Measurements from ENCODE around the gene GADD45G. TPM values are rescaled to one million over a fixed set of nuclear protein-coding genes. Genes with fewer than 3 reads are reported as not detected.

The GADD45G gene
- total RNA-seq, 1 donor from 2014 or later, result under 0.01 TPM

DNA sequence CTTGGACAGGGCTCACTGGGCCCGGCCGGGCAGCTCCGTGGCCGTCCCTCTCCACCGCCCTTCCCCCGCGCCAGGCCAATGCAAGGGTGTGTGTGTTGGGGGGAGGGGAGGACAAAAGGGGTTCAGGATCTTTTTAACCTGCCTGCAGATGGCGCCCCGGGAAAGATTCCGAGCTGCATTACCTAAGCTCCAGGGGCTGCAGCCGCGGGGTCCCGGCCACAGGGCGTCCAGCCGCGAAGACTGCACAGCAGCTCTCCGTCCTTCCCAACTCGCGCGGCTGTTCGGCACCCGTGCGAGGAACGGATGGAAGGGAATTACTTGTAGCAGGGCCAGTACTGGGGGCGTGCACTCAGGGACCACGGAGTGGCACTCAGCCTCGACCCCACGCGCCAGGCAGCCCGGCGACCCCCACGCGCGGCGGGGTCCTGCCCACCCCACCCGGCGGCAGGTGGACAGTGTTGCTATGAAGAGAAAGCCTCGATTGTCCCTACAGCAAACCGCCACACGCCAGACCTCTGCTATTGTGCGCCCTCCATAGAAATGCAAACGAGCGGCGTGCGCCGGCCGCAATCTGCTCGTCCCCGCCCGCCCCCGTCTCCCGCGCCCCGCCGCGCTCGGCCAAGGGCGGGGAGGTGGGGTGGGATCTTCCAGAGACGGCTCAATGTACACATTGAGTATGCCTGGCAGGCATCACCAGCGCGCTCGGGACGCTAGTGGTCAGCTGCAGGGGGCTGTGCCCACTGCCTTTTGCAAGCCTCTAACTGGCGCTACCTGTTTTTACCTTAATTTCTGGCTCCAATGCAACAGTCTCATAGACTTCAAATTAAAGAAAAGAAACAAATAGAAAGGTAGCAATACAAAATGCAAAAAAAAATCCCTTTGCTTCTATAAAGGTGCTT is 796 bp upstream of the GADD45G start:
- peak; percentile 55 for TF ChIP-seq CTCF (IDR thresholded peaks at IDR 0.05; ENCODE audit: insufficient read depth, low read length, severe bottlenecking)
- Histone ChIP-seq H3K27me3 (ENCODE audit: control insufficient read depth, insufficient read depth, low read length) (peaks cover 1% of the 10 kb centered on the region), H3K4me3 (ENCODE audit: low read depth, low read length) (peak overlapping the region; percentile 14), H3K36me3 (ENCODE audit: control insufficient read depth, insufficient read depth, low read length) (no peaks in the 10 kb centered on the region)
- FAIRE-seq, result no peak
- DNase-seq (ENCODE audit: low read depth), result peak; percentile 20

DNA sequence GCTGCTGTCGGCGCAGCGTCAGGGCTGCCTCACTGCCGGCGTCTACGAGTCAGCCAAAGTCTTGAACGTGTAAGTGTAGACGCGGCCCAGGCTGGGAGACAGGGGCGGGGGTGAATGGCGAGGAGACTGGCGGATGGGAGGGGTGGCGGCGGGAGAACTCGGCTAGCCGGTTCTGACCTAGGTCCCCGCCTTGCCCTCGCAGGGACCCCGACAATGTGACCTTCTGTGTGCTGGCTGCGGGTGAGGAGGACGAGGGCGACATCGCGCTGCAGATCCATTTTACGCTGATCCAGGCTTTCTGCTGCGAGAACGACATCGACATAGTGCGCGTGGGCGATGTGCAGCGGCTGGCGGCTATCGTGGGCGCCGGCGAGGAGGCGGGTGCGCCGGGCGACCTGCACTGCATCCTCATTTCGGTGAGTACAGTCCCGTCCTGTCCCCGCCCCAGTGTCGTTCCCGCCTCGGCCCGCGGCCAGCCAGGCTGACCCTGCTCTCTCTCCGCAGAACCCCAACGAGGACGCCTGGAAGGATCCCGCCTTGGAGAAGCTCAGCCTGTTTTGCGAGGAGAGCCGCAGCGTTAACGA is 745 bp downstream of the GADD45G start:
- H3K36me3 ChIP-seq (ENCODE audit: control insufficient read depth, insufficient read depth, low read length), result no peaks in the 10 kb centered on the region
- FAIRE-seq, result no peak
- peak overlapping the region; percentile 52 for H3K4me3 ChIP-seq (ENCODE audit: low read depth, low read length)
- DNase-seq (ENCODE audit: low read depth), result peak; percentile 28
- peaks cover 1% of the 10 kb centered on the region for H3K27me3 ChIP-seq (ENCODE audit: control insufficient read depth, insufficient read depth, low read length)
- TF ChIP-seq CTCF (IDR thresholded peaks at IDR 0.05; ENCODE audit: insufficient read depth, low read length, severe bottlenecking), result no peak

- FAIRE-seq, result no peak
- H3K27me3 ChIP-seq (ENCODE audit: control insufficient read depth, insufficient read depth, low read length), result peaks cover 1% of the 10 kb centered on the region
These were observed 1.3 kb downstream of the GADD45G start for GRCh38 chr9:89606049-89606623.

DNA sequence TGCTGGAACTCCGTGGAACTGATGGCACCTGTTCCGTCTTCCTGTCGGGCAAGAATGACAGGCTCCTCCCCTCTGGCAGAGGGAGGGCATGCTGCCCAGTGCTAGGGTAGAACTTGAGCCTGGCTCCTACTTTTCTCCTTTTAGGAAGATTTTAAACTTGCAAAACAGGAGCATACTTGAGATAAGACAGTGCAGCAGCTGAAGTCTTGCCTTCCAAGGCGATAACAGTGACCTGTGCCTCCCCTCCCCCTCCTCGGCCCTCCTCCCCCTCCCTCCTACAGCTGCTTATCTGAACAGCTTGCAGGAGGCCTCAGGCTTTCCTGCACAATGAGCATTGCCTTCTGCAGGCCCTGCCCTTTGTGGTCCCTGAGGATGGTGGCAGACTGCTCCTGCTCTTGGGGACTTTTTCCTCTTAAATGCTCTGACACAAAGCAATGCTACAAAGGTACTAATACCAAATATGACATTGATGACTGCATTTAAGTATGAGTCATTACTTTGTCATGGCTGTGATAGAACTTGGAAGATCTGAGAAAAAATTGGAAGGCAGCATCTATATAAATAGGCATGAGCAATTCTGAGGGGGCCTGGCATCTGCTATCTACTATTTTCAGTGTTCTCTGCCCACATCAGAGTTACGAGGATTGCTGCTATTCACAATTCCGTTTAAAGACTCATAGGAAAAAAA is 2.0 kb downstream of the GADD45G start:
- FAIRE-seq (no peak), DNase-seq (ENCODE audit: low read depth) (peak; percentile 42)
- TF ChIP-seq CTCF (IDR thresholded peaks at IDR 0.05; ENCODE audit: insufficient read depth, low read length, severe bottlenecking), result no peak
- peaks cover 1% of the 10 kb centered on the region for H3K27me3 ChIP-seq (ENCODE audit: control insufficient read depth, insufficient read depth, low read length)
- H3K4me3 ChIP-seq (ENCODE audit: low read depth, low read length), result peak overlapping the region; percentile 52
- no peaks in the 10 kb centered on the region for H3K36me3 ChIP-seq (ENCODE audit: control insufficient read depth, insufficient read depth, low read length)

More at GRCh38 chr9:89606049-89606623, 1.3 kb downstream of the GADD45G start:
- H3K4me3 ChIP-seq (ENCODE audit: low read depth, low read length), result peak overlapping the region; percentile 52
- no peaks in the 10 kb centered on the region for H3K36me3 ChIP-seq (ENCODE audit: control insufficient read depth, insufficient read depth, low read length)
- TF ChIP-seq CTCF (IDR thresholded peaks at IDR 0.05; ENCODE audit: insufficient read depth, low read length, severe bottlenecking), result no peak
- peak; percentile 68 for DNase-seq (ENCODE audit: low read depth)

DNA sequence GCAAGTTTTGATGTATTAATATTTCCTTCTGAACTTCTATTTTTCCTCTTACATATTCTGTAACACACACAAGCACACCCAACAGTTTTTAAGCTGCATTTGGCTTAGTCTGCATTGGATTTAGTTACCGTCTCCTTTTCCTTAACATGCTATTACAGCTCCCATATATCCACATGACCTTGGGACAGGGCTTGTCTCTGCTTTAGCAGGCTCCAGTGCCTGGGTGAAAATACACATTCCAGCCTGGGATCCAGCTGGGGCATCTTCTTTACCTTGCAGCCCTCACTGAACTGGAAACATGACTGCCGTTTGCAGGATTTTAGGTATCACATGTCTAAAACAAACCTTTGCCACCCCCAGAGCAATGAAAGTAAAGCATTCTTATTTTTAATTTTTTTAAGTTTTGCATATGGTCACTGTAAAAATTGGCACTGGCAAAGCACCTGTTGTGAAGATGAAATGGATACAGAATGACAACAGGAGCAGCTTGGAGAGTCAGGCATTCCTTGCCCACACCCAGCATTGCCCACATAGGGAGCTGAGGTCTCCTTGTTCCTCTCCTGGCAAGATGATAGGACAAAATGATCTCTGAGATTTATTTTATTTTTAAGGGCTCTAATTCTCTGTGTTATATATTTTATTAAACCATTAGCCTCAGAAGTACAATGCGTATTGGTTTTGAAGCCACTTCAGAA is 4.0 kb downstream of the GADD45G start:
- FAIRE-seq (no peak), DNase-seq (ENCODE audit: low read depth) (no peak)
- TF ChIP-seq CTCF (IDR thresholded peaks at IDR 0.05; ENCODE audit: insufficient read depth, low read length, severe bottlenecking), result no peak
- Histone ChIP-seq H3K4me3 (ENCODE audit: low read depth, low read length) (no peak overlapping the region), H3K36me3 (ENCODE audit: control insufficient read depth, insufficient read depth, low read length) (no peaks in the 10 kb centered on the region), H3K27me3 (ENCODE audit: control insufficient read depth, insufficient read depth, low read length) (peaks cover 1% of the 10 kb centered on the region)

All from bronchial epithelial cell (primary cell).